Measurements from ENCODE around the gene AMBP. TPM values are rescaled to one million over a fixed set of nuclear protein-coding genes. Genes with fewer than 3 reads are reported as not detected.

The AMBP gene
- polyA plus RNA-seq, 2 of the 4 experiments (the other 2 are of a cell fraction): 6.1 to 9.4 TPM

DNA sequence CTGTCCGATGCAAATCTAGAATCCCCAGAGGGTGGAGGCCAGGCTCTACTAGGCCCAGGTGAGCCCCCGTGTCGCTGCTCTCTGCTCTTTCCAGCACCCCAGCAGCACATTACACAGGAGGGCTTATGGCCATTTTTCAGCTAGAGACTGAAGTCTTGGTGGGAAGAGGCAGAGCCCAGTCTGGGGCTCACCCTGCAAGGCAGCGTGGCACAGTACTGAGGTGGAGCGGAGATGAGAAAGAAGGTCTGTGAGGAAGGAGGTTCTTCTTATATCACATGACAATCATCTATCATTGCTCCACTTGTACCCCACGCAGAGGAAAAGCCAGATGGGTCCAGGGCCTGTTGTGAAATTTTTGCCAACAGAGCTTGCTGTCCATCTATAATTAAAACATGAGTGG is 31.0 kb upstream of the AMBP start:
- POLR2A ChIA-PET: no interaction called here
- H3K4me1 ChIP-seq: peaks cover 42% of the 10 kb centered on the region
- TF ChIP-seq POLR2A (IDR thresholded peaks at IDR 0.05; ENCODE audit: low read length) (no peak), HMGXB4 (CRISPR knock-in tag; IDR thresholded peaks at IDR 0.05; ENCODE audit: borderline replicate concordance) (no peak), ZNF302 (CRISPR knock-in tag; IDR thresholded peaks at IDR 0.05) (no peak), CTCF (IDR thresholded peaks at IDR 0.05) (no peak), POLR2AphosphoS2 (conservative IDR thresholded peaks at IDR 0.05; ENCODE audit: low read length) (no peak), ELK1 (IDR thresholded peaks at IDR 0.05; ENCODE audit: low read depth, low read length) (no peak), RCOR1 (IDR thresholded peaks at IDR 0.05; ENCODE audit: low read depth, low read length) (no peak), SREBF2 (IDR thresholded peaks at IDR 0.05) (no peak), HES2 (IDR thresholded peaks at IDR 0.05) (no peak)
- H3K27ac ChIP-seq: peak overlapping the region; percentile 39 to 73; a peak in 3 of 6 replicates
- CTCF ChIA-PET: interaction anchor here (0.6 to 6.7 kb wide), 39 partner anchors 9 to 451 kb away, joined by 3 to 216 read pairs (median 15); partner anchors contain the start of genes AMBP, COL27A1 and KIF12
- no peaks in the 10 kb centered on the region; the same call in 2 of the 3 replicates for H3K9me3 ChIP-seq
- 89% methylated on average over 6 of the region's 6 CpGs for WGBS (ENCODE audit: missing lambda C conversion rate)
- no peak overlapping the region for H3K4me3 ChIP-seq
- no peak overlapping the region for H3K4me2 ChIP-seq
- ATAC-seq (no peak), FAIRE-seq (no peak), DNase-seq (ENCODE audit: low read depth in 1 of 2, low spot score in 1 of 2) (no peak)

- FAIRE-seq: no peak
- peak; percentile 83 to 91 for DNase-seq (ENCODE audit: low read depth in 1 of 2, low spot score in 1 of 2)
- Histone ChIP-seq H3K4me3 (no peak overlapping the region), H3K4me1 (peaks cover 38% of the 10 kb centered on the region), H3K4me2 (no peak overlapping the region), H3K9me3 (peaks cover 5% of the 10 kb centered on the region), H3K27ac (peak overlapping the region; percentile 39 to 73; a peak in 5 of 6 replicates)
- TF ChIP-seq CTCF (IDR thresholded peaks at IDR 0.05) (peak; percentile 92), CBX8 (IDR thresholded peaks at IDR 0.05) (no peak), ZNF302 (CRISPR knock-in tag; IDR thresholded peaks at IDR 0.05) (no peak), RAD21 (conservative IDR thresholded peaks at IDR 0.05 in 1 of 2, IDR thresholded peaks at IDR 0.05 in 1 of 2) (peak; percentile 97), SMC3 (IDR thresholded peaks at IDR 0.05) (peak; percentile 94), HEYL (CRISPR knock-in tag; IDR thresholded peaks at IDR 0.05) (no peak)
- TF ChIP-seq, protein P1, sequence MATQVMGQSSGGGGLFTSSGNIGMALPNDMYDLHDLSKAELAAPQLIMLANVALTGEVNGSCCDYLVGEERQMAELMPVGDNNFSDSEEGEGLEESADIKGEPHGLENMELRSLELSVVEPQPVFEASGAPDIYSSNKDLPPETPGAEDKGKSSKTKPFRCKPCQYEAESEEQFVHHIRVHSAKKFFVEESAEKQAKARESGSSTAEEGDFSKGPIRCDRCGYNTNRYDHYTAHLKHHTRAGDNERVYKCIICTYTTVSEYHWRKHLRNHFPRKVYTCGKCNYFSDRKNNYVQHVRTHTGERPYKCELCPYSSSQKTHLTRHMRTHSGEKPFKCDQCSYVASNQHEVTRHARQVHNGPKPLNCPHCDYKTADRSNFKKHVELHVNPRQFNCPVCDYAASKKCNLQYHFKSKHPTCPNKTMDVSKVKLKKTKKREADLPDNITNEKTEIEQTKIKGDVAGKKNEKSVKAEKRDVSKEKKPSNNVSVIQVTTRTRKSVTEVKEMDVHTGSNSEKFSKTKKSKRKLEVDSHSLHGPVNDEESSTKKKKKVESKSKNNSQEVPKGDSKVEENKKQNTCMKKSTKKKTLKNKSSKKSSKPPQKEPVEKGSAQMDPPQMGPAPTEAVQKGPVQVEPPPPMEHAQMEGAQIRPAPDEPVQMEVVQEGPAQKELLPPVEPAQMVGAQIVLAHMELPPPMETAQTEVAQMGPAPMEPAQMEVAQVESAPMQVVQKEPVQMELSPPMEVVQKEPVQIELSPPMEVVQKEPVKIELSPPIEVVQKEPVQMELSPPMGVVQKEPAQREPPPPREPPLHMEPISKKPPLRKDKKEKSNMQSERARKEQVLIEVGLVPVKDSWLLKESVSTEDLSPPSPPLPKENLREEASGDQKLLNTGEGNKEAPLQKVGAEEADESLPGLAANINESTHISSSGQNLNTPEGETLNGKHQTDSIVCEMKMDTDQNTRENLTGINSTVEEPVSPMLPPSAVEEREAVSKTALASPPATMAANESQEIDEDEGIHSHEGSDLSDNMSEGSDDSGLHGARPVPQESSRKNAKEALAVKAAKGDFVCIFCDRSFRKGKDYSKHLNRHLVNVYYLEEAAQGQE (IDR thresholded peaks at IDR 0.05): no peak
- TF ChIP-seq, protein P2, sequence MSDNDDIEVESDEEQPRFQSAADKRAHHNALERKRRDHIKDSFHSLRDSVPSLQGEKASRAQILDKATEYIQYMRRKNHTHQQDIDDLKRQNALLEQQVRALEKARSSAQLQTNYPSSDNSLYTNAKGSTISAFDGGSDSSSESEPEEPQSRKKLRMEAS (IDR thresholded peaks at IDR 0.05): peak; percentile 35; the same call in 1 of the 2 replicates
- 46% methylated on average over 23 of the region's 28 CpGs for WGBS (ENCODE audit: missing lambda C conversion rate)
- POLR2A ChIA-PET: interaction anchor here (1.0 kb wide), 2 partner anchors 25 to 47 kb away, joined by 3 read pairs; partner anchors contain the start of gene COL27A1
- CTCF ChIA-PET: interaction anchor here (0.6 to 6.7 kb wide), 81 partner anchors 9 to 733 kb away, joined by 3 to 216 read pairs (median 6); partner anchors contain the start of genes AMBP, COL27A1 and KIF12
- ATAC-seq: peak; percentile 97 to 99
Measured at GRCh38 chr9:114108016-114108833, 30.1 kb upstream of the AMBP start.

Measured in A549 (cell line).